Measurements from ENCODE around the gene EPN3.

EPN3 gene

GRCh38 chr17:50534979-50535326 is 2.4 kb downstream of the EPN3 start:
- DNase-seq (ENCODE audit: low spot score) = no peak

- DNase-seq (ENCODE audit: low spot score) = no peak
Observed at GRCh38 chr17:50535407-50535806, 2.9 kb downstream of the EPN3 start.

- no peak for DNase-seq (ENCODE audit: low spot score)
Observed at GRCh38 chr17:50536683-50537646, 4.4 kb downstream of the EPN3 start.

- no peak for DNase-seq (ENCODE audit: low spot score)
Observed at GRCh38 chr17:50537721-50538548, 5.4 kb downstream of the EPN3 start.

GRCh38 chr17:50538549-50539410 is 6.2 kb downstream of the EPN3 start:
- no peak for DNase-seq (ENCODE audit: low spot score)

GRCh38 chr17:50539762-50540559 is 7.4 kb downstream of the EPN3 start:
- no peak for DNase-seq (ENCODE audit: low spot score)

GRCh38 chr17:50540560-50541401 is 8.2 kb downstream of the EPN3 start:
- DNase-seq (ENCODE audit: low spot score) = no peak

- DNase-seq (ENCODE audit: low spot score) = no peak
Observed at GRCh38 chr17:50541402-50541715, 8.8 kb downstream of the EPN3 start.

- peak; percentile 100 for DNase-seq (ENCODE audit: low spot score)
Observed at GRCh38 chr17:50541716-50542688, 9.5 kb downstream of the EPN3 start.

GRCh38 chr17:50542795-50543774 is 10.6 kb downstream of the EPN3 start:
- no peak for DNase-seq (ENCODE audit: low spot score)

GRCh38 chr17:50544516-50544915 is 12.0 kb downstream of the EPN3 start:
- no peak for DNase-seq (ENCODE audit: low spot score)

GRCh38 chr17:50545311-50545710 is 12.8 kb downstream of the EPN3 start:
- DNase-seq (ENCODE audit: low spot score) = no peak

GRCh38 chr17:50546701-50547034 is 14.1 kb downstream of the EPN3 start:
- no peak for DNase-seq (ENCODE audit: low spot score)

- DNase-seq (ENCODE audit: low spot score) = peak; percentile 94
Observed at GRCh38 chr17:50547035-50547735, 14.7 kb downstream of the EPN3 start, which contains the start of gene SPATA20. SPATA20 (plus strand) TSS chr17:50547174; CDS start chr17:50547209, 35 bp downstream.

- peak; percentile 46 for DNase-seq (ENCODE audit: low spot score)
Observed at GRCh38 chr17:50547736-50548083, 15.2 kb downstream of the EPN3 start.

- no peak for DNase-seq (ENCODE audit: low spot score)
Observed at GRCh38 chr17:50548831-50549230, 16.3 kb downstream of the EPN3 start.

- DNase-seq (ENCODE audit: low spot score) = no peak
Observed at GRCh38 chr17:50549256-50549941, 16.9 kb downstream of the EPN3 start.
